Ectodermal cell (in vitro differentiated cells): ENCODE measurements around the gene CDKL5.

Experiments used
- H3K27ac ChIP-seq: 2 replicates; pipeline ENCODE4 v1.7.0; 2013; ENCODE audit warnings: mild to moderate bottlenecking, low read depth, low read length; ENCODE audit not compliant: insufficient read depth, poor library complexity, severe bottlenecking
- H3K27me3 ChIP-seq: 2 replicates; pipeline ENCODE4 v1.7.0; 2013; ENCODE audit warnings: mild to moderate bottlenecking, low read length; ENCODE audit not compliant: insufficient read depth, control insufficient read depth, poor library complexity, severe bottlenecking
- H3K36me3 ChIP-seq: one replicate; pipeline ENCODE4 v1.7.0; 2013; ENCODE audit warnings: low read length; ENCODE audit not compliant: control insufficient read depth, insufficient read depth
- H3K4me1 ChIP-seq: one replicate; pipeline ENCODE4 v1.7.0; 2013; ENCODE audit warnings: low read length; ENCODE audit not compliant: control insufficient read depth, insufficient read depth
- H3K4me3 ChIP-seq: 2 replicates; pipeline ENCODE4 v1.7.0; 2013; ENCODE audit warnings: low read depth, low read length, control low read depth; ENCODE audit not compliant: insufficient read depth
- H3K9me3 ChIP-seq: 2 replicates; pipeline ENCODE4 v1.7.0; 2013; ENCODE audit warnings: mild to moderate bottlenecking, low read length, moderate library complexity; ENCODE audit not compliant: control insufficient read depth
- WGBS, 2 experiments: methylation state at CpG; one replicate each; pipeline ENCODE4 v1.1.7; 2013; ENCODE audit warnings: missing lambda C conversion rate in 2 of 2; 5-methylcytosine and 5-hydroxymethylcytosine counted together

CDKL5 gene

GRCh38 chrX:18534949-18535348 is 109.5 kb downstream of the CDKL5 start:
- no peak overlapping the region for H3K4me3 ChIP-seq
- 95 to 100% methylated on average over 2 of the region's 2 CpGs for WGBS, 2 experiments
- no peaks in the 10 kb centered on the region for H3K27me3 ChIP-seq
- no peaks in the 10 kb centered on the region for H3K36me3 ChIP-seq
- H3K9me3 ChIP-seq = no peaks in the 10 kb centered on the region
- no peaks in the 10 kb centered on the region for H3K4me1 ChIP-seq
- H3K27ac ChIP-seq = no peak overlapping the region

GRCh38 chrX:18537068-18537467 is 111.7 kb downstream of the CDKL5 start:
- H3K27ac ChIP-seq = no peak overlapping the region
- no peaks in the 10 kb centered on the region for H3K9me3 ChIP-seq
- H3K27me3 ChIP-seq = no peaks in the 10 kb centered on the region
- H3K36me3 ChIP-seq = no peaks in the 10 kb centered on the region
- no peaks in the 10 kb centered on the region for H3K4me1 ChIP-seq
- WGBS, 2 experiments = no CpG with 5 or more reads among the region's 2 CpGs
- no peak overlapping the region for H3K4me3 ChIP-seq

- Histone ChIP-seq H3K4me1 (no peaks in the 10 kb centered on the region), H3K36me3 (no peaks in the 10 kb centered on the region), H3K27ac (no peak overlapping the region), H3K27me3 (no peaks in the 10 kb centered on the region), H3K9me3 (no peaks in the 10 kb centered on the region), H3K4me3 (no peak overlapping the region)
- 83 to 89% methylated on average over 1 of the region's 1 CpG for WGBS, 2 experiments
Measured at GRCh38 chrX:18537524-18537923, 112.1 kb downstream of the CDKL5 start.

- H3K9me3 ChIP-seq = no peaks in the 10 kb centered on the region
- WGBS, 2 experiments = 31 to 32% methylated on average over 3 of the region's 3 CpGs
- no peaks in the 10 kb centered on the region for H3K27me3 ChIP-seq
- no peaks in the 10 kb centered on the region for H3K36me3 ChIP-seq
- no peak overlapping the region for H3K27ac ChIP-seq
- no peaks in the 10 kb centered on the region for H3K4me1 ChIP-seq
- no peak overlapping the region for H3K4me3 ChIP-seq
Measured at GRCh38 chrX:18542131-18542530, 116.7 kb downstream of the CDKL5 start.

- Histone ChIP-seq H3K9me3 (no peaks in the 10 kb centered on the region), H3K36me3 (no peaks in the 10 kb centered on the region), H3K4me3 (no peak overlapping the region), H3K27ac (no peak overlapping the region), H3K4me1 (no peaks in the 10 kb centered on the region), H3K27me3 (no peaks in the 10 kb centered on the region)
- WGBS, 2 experiments = 80 to 81% methylated on average over 6 of the region's 6 CpGs
Measured at GRCh38 chrX:18542905-18543304, 117.5 kb downstream of the CDKL5 start.

- H3K27me3 ChIP-seq = no peaks in the 10 kb centered on the region
- no peaks in the 10 kb centered on the region for H3K36me3 ChIP-seq
- H3K9me3 ChIP-seq = no peaks in the 10 kb centered on the region
- no peaks in the 10 kb centered on the region for H3K4me1 ChIP-seq
- no peak overlapping the region for H3K4me3 ChIP-seq
- WGBS, 2 experiments = 94 to 100% methylated on average over 1 of the region's 1 CpG
- H3K27ac ChIP-seq = no peak overlapping the region
Measured at GRCh38 chrX:18543738-18544137, 118.3 kb downstream of the CDKL5 start.

GRCh38 chrX:18545771-18546170 is 120.4 kb downstream of the CDKL5 start:
- no peak overlapping the region for H3K4me3 ChIP-seq
- no peaks in the 10 kb centered on the region for H3K36me3 ChIP-seq
- H3K27me3 ChIP-seq = no peaks in the 10 kb centered on the region
- no peaks in the 10 kb centered on the region for H3K4me1 ChIP-seq
- 100% methylated on average over 1 to 2 of the region's 2 CpGs for WGBS, 2 experiments
- no peaks in the 10 kb centered on the region for H3K9me3 ChIP-seq
- H3K27ac ChIP-seq = no peak overlapping the region

- 77 to 86% methylated on average over 2 to 3 of the region's 3 CpGs for WGBS, 2 experiments
- Histone ChIP-seq H3K27ac (no peak overlapping the region), H3K9me3 (no peaks in the 10 kb centered on the region), H3K36me3 (no peaks in the 10 kb centered on the region), H3K27me3 (no peaks in the 10 kb centered on the region), H3K4me3 (no peak overlapping the region), H3K4me1 (no peaks in the 10 kb centered on the region)
Measured at GRCh38 chrX:18548996-18549395, 123.6 kb downstream of the CDKL5 start.

- Histone ChIP-seq H3K27ac (no peak overlapping the region), H3K4me3 (no peak overlapping the region), H3K4me1 (no peaks in the 10 kb centered on the region), H3K9me3 (no peaks in the 10 kb centered on the region), H3K36me3 (no peaks in the 10 kb centered on the region), H3K27me3 (no peaks in the 10 kb centered on the region)
- WGBS, 2 experiments = 80% methylated on average over 1 of the region's 1 CpG; no CpG with 5 or more reads in 1 of the 2 experiments
Measured at GRCh38 chrX:18549643-18550042, 124.2 kb downstream of the CDKL5 start.

- H3K27me3 ChIP-seq = no peaks in the 10 kb centered on the region
- H3K9me3 ChIP-seq = no peaks in the 10 kb centered on the region
- H3K36me3 ChIP-seq = no peaks in the 10 kb centered on the region
- no peak overlapping the region for H3K27ac ChIP-seq
- no CpG with 5 or more reads among the region's 1 CpG for WGBS, 2 experiments
- no peak overlapping the region for H3K4me3 ChIP-seq
- H3K4me1 ChIP-seq = no peaks in the 10 kb centered on the region
Measured at GRCh38 chrX:18557879-18558278, 132.5 kb downstream of the CDKL5 start.

- Histone ChIP-seq H3K27ac (no peak overlapping the region), H3K36me3 (no peaks in the 10 kb centered on the region), H3K27me3 (no peaks in the 10 kb centered on the region), H3K9me3 (no peaks in the 10 kb centered on the region), H3K4me1 (no peaks in the 10 kb centered on the region), H3K4me3 (no peak overlapping the region)
- 92 to 96% methylated on average over 3 of the region's 3 CpGs for WGBS, 2 experiments
Measured at GRCh38 chrX:18558799-18559198, 133.4 kb downstream of the CDKL5 start.
